RPMI7951 (cell line): Measurements from ENCODE around the gene TPO. TPM values are rescaled to one million over a fixed set of nuclear protein-coding genes. Genes with fewer than 3 reads are reported as not detected.
"Not testable (repeated sequence)": the region's sequence is repeated elsewhere in the genome, so short reads cannot be mapped to it uniquely, and the experiment has no call there.

Experiments used
- DNase-seq: peaks from one replicate; pipeline ENCODE4 v3.0.0-alpha.2; 2012; ENCODE audit warnings: low read depth
- total RNA-seq: library from RNA; depleted of rRNA; stranded (reverse); fragments of >200 nt; shearing (Covaris generic); gene quantifications from 2 replicates; pipeline ENCODE4 v1.2.3, GENCODE V29; 2014

The TPO gene
- total RNA-seq, 1 experiment from 2014 or later: not detected

DNA sequence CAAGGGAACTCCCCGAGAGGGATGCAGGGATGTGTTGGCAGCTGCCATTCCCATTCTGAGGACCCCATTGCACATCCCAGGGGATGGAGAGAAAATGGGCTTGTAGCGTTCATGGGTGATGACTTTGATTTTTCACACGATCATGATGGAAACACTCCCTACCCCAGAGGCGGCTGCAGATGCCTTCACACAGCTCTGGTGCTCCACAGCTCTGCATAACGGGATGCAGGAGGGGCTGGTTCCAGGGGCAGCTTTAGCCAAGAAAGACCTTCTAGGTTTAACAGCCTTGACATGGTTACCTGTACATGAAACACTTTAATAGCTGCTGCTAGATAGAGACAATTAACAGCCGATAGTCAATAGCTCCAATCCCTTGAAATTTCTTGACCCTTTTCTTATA is 88.7 kb downstream of the TPO start:
- DNase-seq: no peak

DNA sequence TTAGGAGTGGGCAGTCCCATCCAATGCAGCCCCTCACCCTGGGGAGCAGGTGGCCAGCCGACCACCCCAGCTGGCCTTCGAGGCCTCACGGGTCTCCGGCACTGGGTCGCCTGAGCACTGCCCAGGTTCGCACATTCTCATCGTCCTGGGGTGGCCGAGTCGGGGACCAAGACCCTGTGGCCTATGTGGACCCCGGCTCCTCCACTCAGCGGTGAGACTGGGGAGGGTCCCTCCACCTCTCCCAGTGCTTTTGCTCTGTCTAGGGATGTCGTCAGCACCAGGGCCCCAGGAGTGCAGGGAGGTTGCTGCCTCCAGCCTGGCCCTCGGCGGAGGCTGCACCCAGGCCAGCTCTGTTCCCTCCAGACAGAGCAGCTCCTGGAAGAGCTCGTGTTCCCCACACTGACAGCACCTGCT is 89.6 kb downstream of the TPO start:
- no peak for DNase-seq

DNA sequence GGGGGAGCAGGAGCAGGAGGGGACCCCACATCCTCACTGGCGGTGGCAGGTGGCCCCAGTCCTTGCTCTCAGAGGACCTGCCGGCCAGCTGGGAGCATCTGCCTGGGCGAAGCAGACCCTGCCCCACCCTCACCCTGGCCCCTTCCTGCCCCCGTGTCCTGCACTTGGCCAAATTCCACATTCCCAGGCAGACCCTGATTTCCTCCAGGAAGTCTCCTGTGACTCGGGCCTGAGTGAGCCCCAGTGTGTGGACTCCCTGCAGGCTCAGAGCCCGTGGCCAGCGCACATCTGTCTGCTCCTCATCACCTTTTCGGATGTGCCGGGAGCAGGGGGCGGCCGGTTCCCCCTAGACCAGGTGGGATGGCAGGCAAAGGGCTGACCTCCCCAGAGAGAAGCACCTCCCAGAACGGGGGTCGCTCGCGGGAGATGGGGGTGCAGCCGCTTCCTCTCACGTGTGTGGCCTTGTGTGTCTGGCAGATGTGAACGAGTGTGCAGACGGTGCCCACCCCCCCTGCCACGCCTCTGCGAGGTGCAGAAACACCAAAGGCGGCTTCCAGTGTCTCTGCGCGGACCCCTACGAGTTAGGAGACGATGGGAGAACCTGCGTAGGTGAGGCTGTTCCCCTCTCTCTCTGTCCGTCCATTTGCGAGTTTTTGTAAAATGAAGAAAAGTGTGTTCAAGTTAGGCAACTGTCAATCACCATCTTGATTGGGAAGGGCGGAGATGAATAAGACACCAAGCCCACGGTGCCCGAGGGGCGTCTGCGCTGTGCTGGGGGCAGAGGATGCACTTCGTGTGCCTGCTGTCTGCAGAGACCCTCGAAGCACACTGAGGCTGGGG is 90.4 kb downstream of the TPO start:
- no peak for DNase-seq

DNA sequence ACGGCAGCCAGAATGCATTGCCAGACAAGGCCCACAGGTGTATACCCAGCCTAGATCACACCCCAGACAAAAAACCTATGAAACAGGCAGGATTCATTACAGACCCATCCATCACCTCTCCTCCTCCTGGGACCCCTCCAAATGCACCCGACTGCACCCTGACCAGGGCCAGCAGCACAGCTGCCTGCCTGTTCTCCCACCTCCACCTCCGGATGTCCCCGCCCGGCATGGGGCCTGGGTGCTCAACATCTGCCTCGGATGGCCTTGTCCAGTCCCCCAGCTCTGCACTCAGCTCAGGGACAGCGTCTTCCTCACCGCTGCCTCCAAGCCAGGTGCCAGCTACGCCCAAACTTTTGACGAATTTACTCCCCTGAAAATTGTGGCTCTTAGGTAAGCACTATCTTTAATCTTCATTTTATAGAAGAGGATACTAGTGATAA is 91.1 kb downstream of the TPO start:
- no peak for DNase-seq

DNA sequence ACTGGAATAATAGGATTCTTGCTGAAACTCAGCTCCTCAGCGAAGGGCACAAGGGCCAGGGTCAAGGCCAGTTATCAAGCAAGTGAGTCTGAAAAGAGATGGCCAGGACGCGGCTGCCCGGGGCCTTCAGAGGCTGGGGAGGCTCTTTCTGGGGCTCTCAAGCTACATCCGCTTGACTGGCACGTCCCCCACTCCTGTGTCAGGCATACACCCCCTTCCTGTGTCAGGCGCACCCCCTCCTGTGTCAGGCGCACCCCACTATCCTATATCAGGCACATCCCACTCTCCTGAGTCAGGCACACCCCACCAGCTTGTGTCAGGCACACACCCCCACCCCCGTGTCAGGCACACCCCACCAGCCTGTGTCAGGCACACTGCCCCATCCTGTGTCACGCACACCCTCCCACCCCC is 91.8 kb downstream of the TPO start:
- no peak for DNase-seq

DNA sequence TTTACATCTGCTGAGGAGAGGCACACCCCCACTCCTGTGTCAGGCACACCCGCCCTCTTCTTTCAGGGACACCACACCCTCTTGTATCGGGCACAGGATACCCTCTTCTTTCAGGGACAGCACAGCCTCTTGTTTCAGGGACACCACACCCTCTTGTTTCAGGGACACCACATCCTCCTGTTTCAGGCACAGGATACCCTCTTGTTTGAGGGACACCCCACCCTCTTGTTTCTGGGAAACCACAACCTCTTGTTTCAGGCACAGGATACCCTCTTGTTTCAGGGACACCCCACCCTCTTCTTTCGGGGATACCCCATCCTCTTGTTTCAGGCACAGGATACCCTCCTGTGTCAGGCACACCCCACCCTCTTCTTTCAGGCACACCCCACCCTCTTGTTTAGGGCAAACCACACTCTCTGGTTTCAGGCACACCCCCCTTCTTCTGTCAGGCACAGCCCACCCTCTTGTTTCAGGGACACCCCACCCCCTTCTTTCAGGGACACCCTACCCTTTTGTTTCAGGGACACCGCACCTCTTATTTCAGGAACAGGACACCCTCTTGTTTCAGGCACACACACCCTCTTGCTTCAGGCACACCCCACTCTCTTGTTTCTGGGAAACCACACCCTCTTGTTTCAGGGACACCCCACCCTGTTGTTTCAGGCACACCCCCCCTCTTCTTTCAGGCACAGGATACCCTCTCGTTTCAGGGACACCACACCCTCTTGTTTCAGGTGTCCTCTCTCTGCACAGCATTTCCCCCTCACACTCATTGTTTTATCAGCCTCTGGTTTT is 96.2 kb downstream of the TPO start:
- DNase-seq: no peak

DNA sequence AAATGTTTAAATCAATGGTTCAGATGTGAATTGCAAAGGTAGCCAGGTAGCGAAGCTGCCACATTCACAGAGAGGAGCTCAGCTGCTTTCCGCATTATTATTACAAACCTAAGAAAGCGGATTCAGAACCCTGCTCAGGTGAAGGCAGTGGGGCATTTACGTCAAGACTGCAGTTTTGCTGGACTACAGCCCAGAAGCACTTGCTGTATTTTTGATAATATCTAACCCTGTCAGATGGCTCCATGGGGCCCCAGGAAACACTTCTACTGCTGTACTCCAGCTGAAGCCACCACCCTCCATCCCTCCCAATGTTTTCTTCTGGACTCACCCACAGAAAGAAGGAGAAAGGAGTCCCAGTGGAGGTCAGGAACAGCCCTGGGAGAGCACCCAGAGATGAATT is 96.9 kb downstream of the TPO start:
- no peak for DNase-seq

DNA sequence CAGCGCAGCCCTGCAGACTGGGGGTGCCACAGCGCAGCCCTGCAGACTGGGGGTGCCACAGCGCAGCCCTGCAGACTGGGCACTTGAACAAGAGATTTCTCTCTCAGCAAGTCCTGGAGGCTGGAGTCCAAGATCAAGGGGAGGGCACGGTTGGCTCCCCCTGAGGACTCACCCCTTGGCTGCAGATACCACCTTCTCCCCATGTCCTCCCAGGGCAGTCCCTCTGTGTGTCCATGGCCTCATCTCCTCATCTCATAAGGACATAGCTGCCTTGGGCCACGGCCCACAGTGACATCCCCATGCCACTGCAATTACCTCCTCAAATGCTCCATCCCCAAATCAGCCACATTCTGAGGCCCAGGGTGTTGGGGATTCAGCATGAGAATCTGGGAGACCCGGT is 98.2 kb downstream of the TPO start:
- no peak for DNase-seq

DNA sequence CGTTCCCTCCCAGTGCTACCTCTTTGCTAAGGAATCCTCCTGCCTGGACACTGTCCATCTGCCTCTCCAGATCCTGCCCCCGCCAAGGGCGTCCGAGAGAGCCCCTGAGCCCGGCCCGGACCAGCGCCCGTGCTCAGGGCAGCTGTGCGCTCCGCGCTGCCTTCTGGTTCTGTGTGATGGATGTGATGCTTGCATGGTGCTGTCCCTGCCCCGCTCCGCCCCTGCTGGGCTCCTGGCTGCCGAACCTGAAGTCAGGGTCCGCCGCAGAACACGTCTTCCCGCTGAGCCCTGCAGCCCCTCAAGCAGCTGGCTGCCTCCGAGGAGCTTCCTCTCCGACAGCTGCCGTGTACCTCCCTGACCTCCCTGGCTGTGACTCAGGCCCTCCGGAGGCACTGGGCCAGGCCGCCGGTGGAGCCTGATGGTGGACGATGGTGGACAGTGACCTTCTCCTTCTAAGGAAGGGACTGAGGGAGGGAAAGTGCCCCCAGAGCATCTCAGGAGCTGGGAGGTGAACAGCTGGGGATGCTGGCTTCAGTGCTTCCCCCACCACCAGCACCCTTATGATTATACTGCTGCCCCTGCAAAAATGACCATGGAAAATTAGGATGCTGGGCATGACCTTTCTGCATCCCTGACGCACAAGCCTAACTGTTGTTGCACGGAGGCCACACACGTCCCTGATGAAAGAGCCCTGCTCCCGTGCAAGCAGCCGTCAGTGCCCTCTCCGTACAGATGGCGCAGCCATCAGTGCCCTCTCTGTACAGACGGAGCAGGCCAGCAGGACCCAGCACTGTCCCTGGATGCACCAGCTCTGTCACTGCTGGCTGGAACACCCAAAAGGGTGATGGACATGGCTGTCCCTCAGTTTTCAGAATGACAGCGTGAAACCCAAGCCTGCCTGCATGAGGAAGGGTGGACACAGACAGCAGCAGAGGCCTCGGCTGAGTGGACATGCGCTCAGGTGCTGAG is 99.3 kb downstream of the TPO start:
- DNase-seq: no peak

DNA sequence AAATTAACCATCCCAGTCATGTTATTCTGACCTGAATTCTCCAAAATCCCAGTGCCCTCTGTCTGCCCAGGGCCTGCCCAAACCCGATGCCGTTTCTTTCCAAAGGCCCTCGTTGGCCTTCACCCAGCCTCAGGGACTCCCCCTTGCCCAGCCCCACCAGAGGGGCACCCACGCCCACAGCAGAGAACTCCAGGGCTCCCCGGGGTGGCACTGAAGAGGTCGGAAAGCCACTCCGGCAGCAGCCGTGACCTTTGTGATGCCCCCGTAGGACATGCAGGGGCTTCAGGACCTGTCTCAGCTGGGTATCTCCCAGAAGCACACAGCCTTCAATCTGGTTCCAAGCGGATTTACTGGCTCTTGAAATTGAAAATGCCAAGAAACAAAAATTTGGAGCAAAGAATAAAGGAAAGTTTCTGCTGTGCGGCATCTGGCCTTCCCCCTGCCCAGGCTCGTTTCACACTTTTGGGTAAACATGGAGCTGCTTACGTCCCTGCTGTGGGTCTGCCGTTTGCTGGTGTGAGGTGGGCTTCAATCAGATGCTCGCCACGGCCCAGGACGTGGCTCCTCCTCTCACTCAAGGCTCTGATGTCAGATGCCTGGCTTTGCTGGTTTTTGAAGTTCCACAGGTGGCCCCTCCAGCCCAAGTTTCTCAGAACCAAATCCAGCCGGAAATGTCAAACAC is 101.3 kb downstream of the TPO start:
- no peak for DNase-seq

DNA sequence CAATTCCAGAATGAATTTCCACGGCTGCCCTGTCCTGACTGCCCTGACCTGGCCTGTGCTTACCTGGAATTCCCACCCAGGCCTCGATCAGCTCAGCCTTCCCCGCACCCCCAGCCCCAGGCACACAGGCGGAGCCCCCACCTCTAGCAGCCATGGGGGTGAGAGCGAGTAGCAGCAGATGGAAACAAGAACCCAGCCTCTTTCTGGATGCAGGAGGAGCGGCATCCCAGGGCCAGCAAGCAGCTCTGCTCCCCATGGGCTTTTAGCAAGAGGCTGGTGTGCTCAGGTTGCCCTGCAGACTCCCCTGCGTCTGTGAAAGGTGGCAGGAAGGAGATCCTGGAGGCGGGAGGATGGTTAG is 101.8 kb downstream of the TPO start:
- DNase-seq: no peak

DNA sequence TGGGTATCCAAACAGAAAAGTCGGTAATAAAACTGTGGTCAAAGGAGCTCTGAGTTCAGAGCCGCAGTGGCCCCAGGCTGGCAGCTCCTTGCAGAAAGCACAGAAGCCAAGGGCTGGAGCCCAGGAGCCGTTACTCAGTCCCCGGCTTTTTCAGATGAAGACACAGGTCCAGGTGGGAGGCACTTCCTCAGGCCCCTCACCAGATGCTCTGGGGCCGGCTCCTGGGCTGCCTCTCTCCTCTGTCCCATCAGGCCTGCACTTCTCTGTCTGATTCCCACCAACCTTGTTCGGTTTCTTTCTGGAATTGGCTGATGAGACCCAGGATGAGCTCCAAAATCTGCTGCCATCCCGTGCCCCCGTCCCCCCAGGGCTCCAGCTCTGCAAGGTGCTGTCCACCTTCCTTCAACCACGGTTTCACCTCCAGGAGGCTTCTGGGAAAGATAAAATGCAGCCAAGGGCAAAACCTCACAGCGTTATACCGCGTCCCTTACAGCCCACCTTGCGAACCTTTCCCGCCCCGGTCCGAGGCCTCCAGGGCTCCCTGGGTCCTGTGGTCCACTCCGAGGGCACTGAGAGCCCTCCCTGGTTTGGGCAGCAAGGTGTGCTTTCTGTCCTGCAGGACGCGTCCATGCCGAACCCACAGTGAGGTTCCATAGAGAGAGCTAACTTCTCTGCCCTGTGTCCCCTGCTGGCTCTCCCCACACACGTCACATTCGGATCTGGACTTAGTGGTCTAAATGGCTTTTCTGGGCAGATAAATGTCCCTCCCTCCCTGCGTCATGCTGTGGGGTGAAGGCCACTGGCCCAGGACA is 102.9 kb downstream of the TPO start:
- DNase-seq: no peak

DNA sequence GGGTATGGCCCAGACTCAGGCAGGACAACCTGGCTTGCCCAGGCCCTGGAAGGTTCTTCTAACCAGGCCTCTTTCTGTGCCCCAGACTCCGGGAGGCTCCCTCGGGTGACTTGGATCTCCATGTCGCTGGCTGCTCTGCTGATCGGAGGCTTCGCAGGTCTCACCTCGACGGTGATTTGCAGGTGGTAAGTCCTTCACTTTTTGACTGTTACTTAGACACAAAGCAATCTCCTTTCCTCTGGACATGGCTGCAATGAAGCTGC is 103.5 kb downstream of the TPO start:
- no peak for DNase-seq

DNA sequence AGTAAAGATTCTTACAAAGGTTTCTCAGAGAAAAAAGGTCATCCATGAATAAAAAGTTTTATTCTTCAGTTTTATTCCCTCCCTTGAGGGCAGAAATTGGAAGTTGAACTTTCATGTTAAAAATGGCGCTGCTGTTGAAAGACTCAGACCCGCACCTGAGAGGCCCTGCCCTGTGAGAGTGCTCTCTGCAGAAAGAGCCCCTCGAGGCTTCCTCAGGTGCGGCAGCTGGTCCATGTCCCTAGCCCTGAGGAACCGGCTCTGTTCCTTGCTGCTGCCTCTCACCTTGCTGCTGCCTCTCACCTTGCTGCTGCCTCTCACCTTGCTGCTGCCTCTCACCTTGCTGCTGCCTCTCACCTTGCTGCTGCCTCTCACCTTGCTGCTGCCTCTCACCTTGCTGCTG is 104.0 kb downstream of the TPO start:
- DNase-seq: not testable (repeated sequence)

DNA sequence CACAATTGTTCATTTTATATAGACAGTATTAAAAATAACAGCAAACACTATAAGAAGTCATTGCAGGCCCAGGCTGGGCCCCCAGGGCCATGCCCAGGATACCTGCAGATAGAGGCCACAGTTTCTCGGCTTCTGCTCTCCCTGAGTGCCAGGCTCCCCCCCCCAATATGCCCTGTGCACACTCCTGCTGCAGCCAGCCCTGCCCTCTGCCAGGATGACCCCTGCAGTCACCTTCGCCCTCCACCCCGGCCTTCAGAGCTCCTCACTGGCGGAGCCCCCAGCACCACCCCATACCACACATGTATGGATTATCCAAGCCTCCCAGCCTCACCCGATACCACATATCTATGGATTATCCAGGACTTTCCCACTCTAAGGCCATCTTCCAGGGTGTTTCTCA is 104.5 kb downstream of the TPO start:
- no peak for DNase-seq

DNA sequence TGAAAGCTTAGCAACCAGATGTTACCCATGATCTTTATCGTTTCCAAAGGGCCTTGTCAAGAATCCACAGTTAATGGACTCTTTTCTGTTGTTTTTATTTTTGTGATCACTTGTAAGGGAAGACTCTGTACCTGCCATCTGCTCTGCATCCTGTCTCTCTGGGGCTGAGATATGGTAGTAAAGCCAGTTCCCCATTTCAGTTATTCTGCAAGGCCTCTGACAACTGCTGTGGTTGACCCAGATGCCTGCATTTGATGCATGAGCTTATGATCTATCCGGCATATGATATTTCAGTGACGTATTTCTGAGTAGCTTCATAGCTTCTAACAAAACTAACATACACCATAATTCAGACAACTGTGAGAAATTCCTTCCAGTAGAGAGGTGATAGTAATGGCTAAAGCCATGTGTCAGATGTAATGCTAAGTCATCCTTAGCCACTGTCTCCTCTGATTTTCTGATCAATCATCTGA is 105.1 kb downstream of the TPO start:
- no peak for DNase-seq

DNA sequence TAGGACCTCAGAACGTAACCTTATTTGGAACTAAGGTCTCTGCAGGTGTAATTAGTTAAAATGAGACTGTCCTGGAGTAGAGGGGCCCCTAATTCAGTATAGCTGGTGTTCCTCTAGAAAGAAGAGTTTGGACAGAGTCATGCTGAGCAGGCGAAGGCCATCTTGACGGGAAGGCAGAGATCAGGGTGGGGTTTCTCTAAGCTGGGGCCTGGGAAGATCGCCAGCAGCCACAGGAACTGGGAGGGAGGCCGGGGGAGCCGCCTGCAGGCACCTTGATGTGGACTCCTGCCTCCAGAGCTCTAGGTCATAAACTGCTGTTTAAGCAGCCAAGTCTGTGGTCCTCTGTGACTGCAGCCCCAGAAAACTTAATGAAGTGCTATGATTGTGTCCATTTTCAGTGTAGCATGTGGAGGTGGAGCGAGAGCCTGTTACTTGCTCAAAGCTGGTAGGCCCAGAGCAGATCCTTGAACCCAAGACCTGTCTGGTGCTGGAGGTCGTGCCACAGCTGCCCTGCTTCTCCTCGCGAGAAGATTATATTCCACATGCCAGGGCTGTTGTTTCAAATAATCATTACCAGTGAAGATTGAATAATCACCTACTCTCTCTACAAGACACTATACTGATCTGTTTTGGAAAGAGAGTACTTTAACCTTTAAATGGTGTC is 105.7 kb downstream of the TPO start:
- peak; percentile 55 for DNase-seq

DNA sequence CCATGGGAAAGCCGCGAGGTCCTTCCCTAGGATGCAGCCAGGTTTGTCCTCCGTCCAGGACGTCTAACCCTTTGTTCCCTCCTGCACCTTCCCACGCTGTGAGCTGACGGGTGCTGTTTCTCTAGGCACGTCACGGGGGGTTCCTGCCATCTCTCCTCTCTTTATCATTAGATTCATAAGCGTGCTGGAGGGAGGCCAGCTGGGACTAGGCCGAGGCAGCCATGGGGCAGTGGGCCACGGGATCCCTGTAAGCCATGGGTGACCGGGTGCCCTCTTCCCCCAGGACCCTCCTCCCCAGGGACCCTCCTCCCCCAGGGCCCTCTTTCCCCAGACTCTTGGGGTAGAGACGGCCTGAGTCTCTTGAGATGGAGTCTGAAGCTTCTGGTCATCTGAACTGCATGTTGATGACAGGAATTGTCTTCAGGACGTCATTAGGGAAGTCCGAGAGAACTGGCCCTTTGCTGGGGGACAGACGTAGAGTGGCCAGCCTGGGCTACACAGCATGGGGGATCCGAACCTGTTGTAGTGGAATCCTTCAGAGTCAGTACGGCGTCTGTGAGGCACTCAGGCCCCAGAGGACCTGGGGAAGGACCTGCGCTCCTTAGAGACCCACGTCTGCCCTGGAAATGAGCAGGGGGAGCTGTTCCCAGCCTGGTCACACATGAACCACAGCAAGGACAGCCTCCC is 108.1 kb downstream of the TPO start:
- no peak for DNase-seq
